BE2C (cell line): ENCODE results near the gene SLC6A9.

Source experiments
- DNase-seq: peaks from one replicate; pipeline ENCODE4 v3.0.0-alpha.2; 2020
- H3K27me3 ChIP-seq: fragments of 250-450 bp; sonication (Bioruptor Pico); 2 replicates; pipeline ENCODE4 v1.5.1; 2020; ENCODE audit warnings: mild to moderate bottlenecking
- H3K36me3 ChIP-seq: fragments of 250-450 bp; sonication (Bioruptor Pico); 2 replicates; pipeline ENCODE4 v1.5.1; 2020; ENCODE audit warnings: mild to moderate bottlenecking
- H3K4me1 ChIP-seq: fragments of 250-450 bp; sonication (Bioruptor Pico); 2 replicates; pipeline ENCODE4 v1.5.1; 2020
- H3K4me3 ChIP-seq: 2 replicates; pipeline ENCODE4 v1.5.1; 2011; ENCODE audit warnings: low read depth, low read length
- H3K9me3 ChIP-seq: fragments of 250-450 bp; sonication (Bioruptor Pico); 2 replicates; pipeline ENCODE4 v1.5.1; 2020
- CTCF ChIP-seq: IDR thresholded peaks from 2 replicates; pipeline ENCODE4 v1.5.1; 2012; ENCODE audit warnings: mild to moderate bottlenecking, low read depth, low read length

The SLC6A9 gene

DNA sequence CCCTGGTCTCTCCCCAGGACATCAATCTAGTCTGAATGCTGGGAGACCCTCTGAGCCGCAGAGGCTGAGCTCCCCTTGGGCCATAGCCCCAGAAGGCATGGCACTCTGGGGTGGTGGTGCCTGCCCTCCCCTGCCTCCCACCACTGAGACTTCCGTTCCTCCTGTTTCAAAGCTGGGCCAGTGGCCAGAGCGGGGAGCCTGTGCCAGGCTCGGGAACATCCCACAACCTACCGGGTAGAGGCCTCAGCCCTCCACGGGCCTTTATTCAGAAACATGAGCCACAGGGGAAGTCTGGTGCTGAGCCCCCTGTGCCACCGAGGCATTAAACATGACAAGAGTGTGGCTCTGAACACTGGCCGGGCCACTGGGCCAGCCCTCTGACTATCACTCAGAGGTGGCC is 31.8 kb downstream of the SLC6A9 start:
- no peak overlapping the region for H3K4me3 ChIP-seq
- H3K27me3 ChIP-seq: no peaks in the 10 kb centered on the region
- H3K36me3 ChIP-seq: no peaks in the 10 kb centered on the region
- H3K4me1 ChIP-seq: peaks cover 19% of the 10 kb centered on the region
- no peak for DNase-seq
- no peaks in the 10 kb centered on the region for H3K9me3 ChIP-seq
- no peak for TF ChIP-seq CTCF

DNA sequence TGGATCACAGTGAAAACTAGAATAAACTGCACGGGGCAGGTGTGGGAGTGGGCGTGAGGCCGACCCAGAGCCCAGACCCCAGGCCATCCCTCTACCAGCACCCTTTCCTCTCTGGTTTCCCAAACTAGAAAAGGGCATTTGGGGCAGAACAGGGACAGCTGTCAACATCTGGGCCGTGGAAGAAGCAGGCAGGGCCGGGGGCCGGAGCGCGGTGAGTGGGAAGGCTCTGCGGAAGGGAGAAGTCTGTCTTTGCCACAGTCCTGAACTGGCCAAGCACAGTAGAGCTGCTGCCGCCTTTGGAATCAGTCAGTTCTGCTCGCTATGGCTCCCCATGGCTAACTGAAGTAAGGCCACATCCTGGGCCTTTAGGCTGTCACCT is 33.3 kb downstream of the SLC6A9 start:
- no peak for DNase-seq
- peaks cover 19% of the 10 kb centered on the region for H3K4me1 ChIP-seq
- no peaks in the 10 kb centered on the region for H3K36me3 ChIP-seq
- no peaks in the 10 kb centered on the region for H3K27me3 ChIP-seq
- H3K9me3 ChIP-seq: no peaks in the 10 kb centered on the region
- no peak overlapping the region for H3K4me3 ChIP-seq
- no peak for TF ChIP-seq CTCF

DNA sequence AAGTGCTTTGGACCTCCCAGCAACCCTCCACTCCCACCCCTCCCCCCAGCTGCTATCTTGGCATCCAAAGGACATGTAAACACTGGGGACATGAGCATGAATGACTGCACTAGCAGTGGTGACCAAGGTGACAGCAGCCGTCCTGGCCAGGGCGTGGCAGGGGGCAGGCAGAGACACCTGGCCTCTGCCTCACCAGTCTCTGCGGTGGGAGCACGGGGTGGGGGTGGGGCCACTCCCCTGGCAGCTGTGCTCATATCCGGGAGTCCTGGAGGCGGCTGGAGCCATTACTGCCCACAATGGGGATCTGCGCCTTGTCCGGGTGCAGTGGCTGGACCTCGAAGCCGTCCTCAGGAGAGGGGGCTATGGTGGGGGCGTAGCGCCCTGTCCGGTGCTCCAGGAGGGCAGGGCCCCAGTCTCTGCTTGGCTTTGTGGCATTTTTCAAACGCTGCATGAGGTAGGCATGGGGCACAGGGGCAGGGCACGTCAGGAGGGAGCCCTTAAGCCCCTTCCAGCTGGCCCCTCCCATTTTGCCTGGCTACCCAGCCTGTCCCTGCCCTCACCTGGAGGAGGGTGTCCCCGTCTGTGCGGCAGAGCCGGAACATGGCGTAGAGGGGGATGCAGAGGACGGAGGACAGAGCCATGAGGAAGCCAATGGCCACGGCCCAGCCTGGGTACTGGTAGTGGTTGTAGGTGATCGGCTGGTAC is 33.8 kb downstream of the SLC6A9 start:
- Histone ChIP-seq H3K4me1 (peaks cover 19% of the 10 kb centered on the region), H3K27me3 (no peaks in the 10 kb centered on the region)

DNA sequence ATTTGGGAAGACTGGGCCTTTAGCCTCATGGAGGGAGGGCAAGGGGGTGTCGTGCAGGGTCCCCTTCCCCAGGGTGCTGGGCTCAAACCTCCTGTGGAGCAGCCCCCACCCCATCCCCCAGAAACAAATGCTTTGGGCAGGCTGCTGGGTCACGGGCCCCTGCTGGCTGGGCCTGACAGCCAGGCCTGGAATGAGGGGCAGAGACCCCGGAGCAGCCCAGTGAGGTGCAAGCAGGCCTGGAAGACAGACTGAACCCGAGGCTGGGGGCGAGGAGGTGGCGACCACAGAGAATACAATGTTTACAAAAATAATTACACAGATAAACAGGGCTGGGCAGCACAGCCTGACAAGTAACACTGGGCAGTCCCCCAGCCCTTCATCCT is 34.5 kb downstream of the SLC6A9 start:
- no peaks in the 10 kb centered on the region for H3K27me3 ChIP-seq
- TF ChIP-seq CTCF: no peak
- H3K36me3 ChIP-seq: no peaks in the 10 kb centered on the region
- H3K9me3 ChIP-seq: no peaks in the 10 kb centered on the region
- no peak overlapping the region for H3K4me3 ChIP-seq
- no peak for DNase-seq
- H3K4me1 ChIP-seq: peaks cover 19% of the 10 kb centered on the region

More for the DNA sequence above, 33.8 kb downstream of the SLC6A9 start:
- Histone ChIP-seq H3K36me3 (no peaks in the 10 kb centered on the region), H3K9me3 (no peaks in the 10 kb centered on the region), H3K4me3 (no peak overlapping the region)
- DNase-seq: no peak
- TF ChIP-seq CTCF: no peak

DNA sequence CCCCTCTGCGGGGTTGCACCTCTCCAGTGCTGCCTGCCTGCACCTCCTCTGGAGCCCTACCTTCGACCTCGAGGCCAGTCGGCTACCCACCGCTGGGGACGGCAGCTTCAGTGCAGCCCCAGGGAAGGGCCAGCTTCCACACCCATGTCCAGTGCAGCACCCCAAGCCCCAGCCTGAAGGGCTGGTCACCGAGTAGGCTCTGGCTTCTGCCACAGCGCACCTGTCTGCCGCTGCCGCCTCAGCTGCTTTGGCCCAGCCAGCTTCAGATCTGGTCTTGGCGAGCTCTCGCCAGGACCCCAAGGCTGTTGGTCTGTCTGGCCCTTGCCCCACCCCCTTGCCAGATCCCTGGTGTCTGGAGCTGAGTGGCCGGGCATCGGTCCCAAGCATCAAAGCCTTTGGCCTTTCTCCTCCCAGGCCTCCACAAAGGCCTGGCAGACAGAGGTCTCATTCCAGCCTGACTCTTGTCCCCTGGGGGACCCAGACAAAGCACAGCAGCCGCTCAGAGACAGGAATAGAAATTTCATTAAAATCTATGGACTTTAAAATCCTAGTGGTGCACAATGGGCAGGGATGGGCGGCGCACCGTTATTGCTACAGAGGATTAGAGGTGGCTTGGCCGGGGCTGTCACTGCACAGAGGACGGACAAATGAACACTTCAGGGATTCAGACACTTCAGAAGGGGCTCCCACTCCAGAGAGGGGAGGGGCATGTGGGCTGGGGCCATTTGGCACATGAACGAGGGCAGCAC is 35.1 kb downstream of the SLC6A9 start:
- TF ChIP-seq CTCF: no peak
- Histone ChIP-seq H3K9me3 (no peaks in the 10 kb centered on the region), H3K4me1 (peaks cover 19% of the 10 kb centered on the region), H3K36me3 (no peaks in the 10 kb centered on the region), H3K4me3 (no peak overlapping the region), H3K27me3 (no peaks in the 10 kb centered on the region)
- DNase-seq: peak; percentile 74
